Immature natural killer cell (primary cell): ENCODE results near the gene UAP1L1. TPM values are rescaled to one million over a fixed set of nuclear protein-coding genes. Genes with fewer than 3 reads are reported as not detected.
A peak's percentile ranks its signal among the peaks of the same experiment; 100 is the strongest.
"Not testable (repeated sequence)": the region's sequence is repeated elsewhere in the genome, so short reads cannot be mapped to it uniquely, and the experiment has no call there.

Experiments
- DNase-seq, 3 donors: peaks; one replicate each; pipeline ENCODE4 v3.0.0; 2022; ENCODE audit warnings: mixed read lengths in 1 of 3
- H3K27ac Mint-ChIP-seq, 6 donors: one replicate each; pipeline ENCODE4 v1.8.0; 2020; ENCODE audit warnings: mixed read lengths in 6 of 6, mild to moderate bottlenecking in 5 of 6, inconsistent platforms in 4 of 6, moderate library complexity in 3 of 6
- H3K27me3 Mint-ChIP-seq, 3 donors: one replicate each; pipeline ENCODE4 v1.8.0; 2020 to 2021; ENCODE audit warnings: low read depth in 3 of 3, mild to moderate bottlenecking in 3 of 3, mixed read lengths in 3 of 3, moderate library complexity in 3 of 3, inconsistent platforms in 1 of 3
- H3K36me3 Mint-ChIP-seq, 3 donors: one replicate each; pipeline ENCODE4 v1.8.0; 2020; ENCODE audit warnings: mixed read lengths in 3 of 3, inconsistent platforms in 2 of 3, mild to moderate bottlenecking in 2 of 3
- H3K4me1 Mint-ChIP-seq, 2 donors: one replicate each; pipeline ENCODE4 v1.8.0; 2020; ENCODE audit warnings: inconsistent platforms in 2 of 2, mild to moderate bottlenecking in 2 of 2, mixed read lengths in 2 of 2, moderate library complexity in 1 of 2
- H3K4me3 Mint-ChIP-seq, 5 donors: one replicate each; pipeline ENCODE4 v1.8.0; 2020; ENCODE audit warnings: mild to moderate bottlenecking in 5 of 5, mixed read lengths in 5 of 5, inconsistent platforms in 3 of 5, moderate library complexity in 3 of 5
- H3K9me3 Mint-ChIP-seq, 6 donors: one replicate each; pipeline ENCODE4 v1.8.0; 2020; ENCODE audit warnings: mild to moderate bottlenecking in 6 of 6, mixed read lengths in 6 of 6, inconsistent platforms in 4 of 6, moderate library complexity in 3 of 6
- polyA plus RNA-seq, 3 donors: library from polyadenylated mRNA; unstranded; fragments of 300-500 nt; fragmentation: Illumina TruSeq; gene quantifications; one replicate each; pipeline ENCODE4 v1.2.3, GENCODE V29; 2021

UAP1L1 gene
- polyA plus RNA-seq, 3 donors from 2014 or later = 1.3 to 1.4 (median 1.4) TPM

- no peak overlapping the region for H3K27ac Mint-ChIP-seq
- no peak for DNase-seq
- H3K4me1 Mint-ChIP-seq = no peaks in the 10 kb centered on the region
- no peaks in the 10 kb centered on the region for H3K36me3 Mint-ChIP-seq
- H3K4me3 Mint-ChIP-seq = no peak overlapping the region
- peaks cover 2 to 10% (median 4%) of the 10 kb centered on the region in 3 donors for H3K27me3 Mint-ChIP-seq
- H3K9me3 Mint-ChIP-seq = no peaks in the 10 kb centered on the region
Observed at GRCh38 chr9:137056739-137057415, 20.4 kb upstream of the UAP1L1 start.

GRCh38 chr9:137057545-137057944, 19.8 kb upstream of the UAP1L1 start:
- no peaks in the 10 kb centered on the region for H3K9me3 Mint-ChIP-seq
- no peak overlapping the region for H3K4me3 Mint-ChIP-seq
- H3K27me3 Mint-ChIP-seq = peaks cover 2 to 5% (median 2%) of the 10 kb centered on the region in 3 donors
- no peaks in the 10 kb centered on the region for H3K4me1 Mint-ChIP-seq
- H3K27ac Mint-ChIP-seq = no peak overlapping the region
- H3K36me3 Mint-ChIP-seq = no peaks in the 10 kb centered on the region
- no peak for DNase-seq

DNA sequence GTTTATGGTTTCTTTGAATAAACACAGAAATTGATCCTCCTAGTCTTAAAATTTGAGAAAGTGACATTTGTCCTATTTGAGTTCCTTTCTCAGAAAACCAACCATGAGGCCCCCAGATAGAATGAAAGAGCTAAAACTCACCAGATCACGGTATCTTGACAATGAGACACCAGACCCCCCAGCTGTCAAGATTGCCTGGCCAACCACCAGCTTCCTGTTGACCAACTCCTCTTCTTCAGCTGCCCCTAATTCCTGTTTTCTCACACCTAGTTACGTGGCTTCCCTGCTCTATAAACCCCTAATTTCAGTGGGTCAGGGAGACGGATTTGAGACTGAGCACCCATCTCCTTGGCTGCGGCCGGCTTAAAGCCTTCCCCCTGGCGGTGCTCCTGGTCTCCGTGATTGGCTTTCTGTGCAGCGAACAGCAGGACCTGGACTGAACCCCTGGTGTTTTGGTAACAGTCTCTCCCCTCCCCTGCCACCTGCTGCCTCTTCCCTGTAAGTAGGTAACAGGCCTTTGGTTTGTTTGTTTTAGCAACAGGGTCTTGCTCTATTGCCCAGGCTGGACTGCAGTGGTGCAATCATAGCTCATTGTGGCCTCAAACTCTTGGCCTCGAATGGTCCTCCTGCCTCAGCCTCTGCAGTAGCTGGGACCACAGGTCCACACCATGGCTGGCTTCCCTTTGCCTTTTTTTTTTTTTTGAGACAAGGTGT, 18.6 kb upstream of the UAP1L1 start:
- H3K4me1 Mint-ChIP-seq = no peaks in the 10 kb centered on the region
- no peaks in the 10 kb centered on the region for H3K9me3 Mint-ChIP-seq
- H3K36me3 Mint-ChIP-seq = no peaks in the 10 kb centered on the region
- no peak overlapping the region for H3K4me3 Mint-ChIP-seq
- no peak overlapping the region for H3K27ac Mint-ChIP-seq
- peaks cover 0 to 4% (median 2%) of the 10 kb centered on the region in 3 donors for H3K27me3 Mint-ChIP-seq
- no peak for DNase-seq

DNA sequence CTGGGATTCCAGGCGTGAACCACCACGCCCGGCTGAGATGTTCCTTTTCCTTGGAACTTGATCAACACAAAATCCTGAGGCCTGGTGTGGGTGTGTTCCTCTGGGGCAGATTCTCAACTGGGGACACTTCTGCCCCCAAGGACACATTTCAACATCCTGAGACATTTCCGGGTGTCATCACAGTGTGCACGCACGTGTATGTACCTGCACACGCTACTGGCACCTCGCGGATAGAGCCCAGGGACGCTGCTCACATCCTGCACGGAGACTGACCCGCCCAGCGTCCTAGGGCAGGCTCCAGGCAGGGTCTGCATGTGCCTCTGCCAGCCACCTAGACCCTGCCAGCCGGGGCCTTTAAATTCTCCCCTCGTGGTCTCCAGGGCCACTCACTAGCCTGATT, 14.9 kb upstream of the UAP1L1 start:
- no peak for DNase-seq
- H3K9me3 Mint-ChIP-seq = no peaks in the 10 kb centered on the region
- H3K4me1 Mint-ChIP-seq = no peaks in the 10 kb centered on the region
- no peak overlapping the region for H3K4me3 Mint-ChIP-seq
- H3K27me3 Mint-ChIP-seq = peaks cover 0 to 5% (median 2%) of the 10 kb centered on the region in 3 donors
- no peak overlapping the region for H3K27ac Mint-ChIP-seq
- no peaks in the 10 kb centered on the region for H3K36me3 Mint-ChIP-seq

- H3K27ac Mint-ChIP-seq, H3K27me3 Mint-ChIP-seq, H3K4me1 Mint-ChIP-seq, H3K36me3 Mint-ChIP-seq, H3K9me3 Mint-ChIP-seq, DNase-seq, H3K4me3 Mint-ChIP-seq: not testable (repeated sequence)
Observed at GRCh38 chr9:137062798-137063197, 14.5 kb upstream of the UAP1L1 start.

DNA sequence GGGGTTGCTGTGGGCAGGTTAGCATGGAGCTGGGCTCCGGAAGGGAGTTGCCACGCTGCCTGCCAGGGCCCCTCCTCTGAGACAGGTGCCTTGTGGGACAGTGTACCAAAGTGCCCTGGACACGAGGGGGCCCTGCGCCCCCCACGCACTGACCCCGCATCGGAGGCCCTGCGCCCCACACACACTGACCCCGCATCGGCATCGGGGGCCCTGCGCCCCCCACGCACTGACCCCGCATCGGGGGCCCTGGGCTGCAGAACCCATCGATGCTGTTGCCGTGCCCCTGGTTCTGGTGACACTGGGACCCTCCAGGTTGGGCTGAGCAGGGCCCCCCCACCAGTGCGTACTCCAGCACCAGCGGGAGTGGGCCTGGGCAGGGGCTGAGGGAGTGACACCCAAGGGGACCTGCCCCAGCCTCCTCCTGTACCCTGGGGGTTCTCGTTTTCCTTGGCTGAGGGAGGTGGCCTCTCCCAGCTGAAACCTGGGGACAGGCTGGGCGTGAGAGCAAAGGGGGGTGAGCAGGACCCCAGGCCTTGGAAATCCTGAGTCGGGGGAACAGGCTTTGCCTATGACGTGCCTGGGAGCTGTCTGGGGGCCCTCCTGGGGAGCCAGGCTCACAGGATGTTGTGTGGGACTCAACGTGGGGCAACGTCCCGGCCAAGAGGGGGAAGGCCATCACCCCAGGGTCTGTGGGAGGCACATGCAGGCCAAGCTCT, 13.8 kb upstream of the UAP1L1 start:
- DNase-seq = no peak
- no peaks in the 10 kb centered on the region for H3K9me3 Mint-ChIP-seq
- H3K27ac Mint-ChIP-seq = no peak overlapping the region
- peaks cover 4% of the 10 kb centered on the region in 2 donors for H3K4me1 Mint-ChIP-seq
- H3K36me3 Mint-ChIP-seq = no peaks in the 10 kb centered on the region
- H3K27me3 Mint-ChIP-seq = peaks cover 0 to 4% (median 2%) of the 10 kb centered on the region in 3 donors
- no peak overlapping the region for H3K4me3 Mint-ChIP-seq

- H3K36me3 Mint-ChIP-seq = no peaks in the 10 kb centered on the region
- H3K27ac Mint-ChIP-seq = no peak overlapping the region
- H3K27me3 Mint-ChIP-seq = peaks cover 0 to 4% (median 2%) of the 10 kb centered on the region in 3 donors
- peaks cover 4% of the 10 kb centered on the region in 2 donors for H3K4me1 Mint-ChIP-seq
- H3K9me3 Mint-ChIP-seq = no peaks in the 10 kb centered on the region
- H3K4me3 Mint-ChIP-seq = no peak overlapping the region
- peak; percentile 45 to 53 (median 47) for DNase-seq
Observed at GRCh38 chr9:137064027-137064879, 13.1 kb upstream of the UAP1L1 start.

DNA sequence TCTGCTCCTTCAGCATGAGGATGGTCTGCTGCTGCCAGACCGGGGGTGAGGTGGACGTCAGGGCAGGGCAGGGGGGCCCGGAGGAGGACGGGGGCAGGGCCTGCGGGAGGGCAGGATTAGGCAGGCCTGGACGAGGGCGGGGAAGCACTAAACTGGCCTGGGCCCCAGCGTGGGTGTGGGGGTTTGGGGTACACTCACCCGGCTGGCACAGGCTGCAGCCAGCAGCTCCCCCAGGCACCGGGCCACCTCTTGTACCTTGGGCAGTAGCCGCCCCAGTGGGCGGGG, 12.5 kb upstream of the UAP1L1 start:
- DNase-seq = no peak
- H3K36me3 Mint-ChIP-seq = no peaks in the 10 kb centered on the region
- H3K27ac Mint-ChIP-seq = no peak overlapping the region
- no peak overlapping the region for H3K4me3 Mint-ChIP-seq
- peaks cover 4% of the 10 kb centered on the region in 2 donors for H3K4me1 Mint-ChIP-seq
- H3K27me3 Mint-ChIP-seq = peaks cover 0 to 4% (median 2%) of the 10 kb centered on the region in 3 donors
- no peaks in the 10 kb centered on the region for H3K9me3 Mint-ChIP-seq

DNA sequence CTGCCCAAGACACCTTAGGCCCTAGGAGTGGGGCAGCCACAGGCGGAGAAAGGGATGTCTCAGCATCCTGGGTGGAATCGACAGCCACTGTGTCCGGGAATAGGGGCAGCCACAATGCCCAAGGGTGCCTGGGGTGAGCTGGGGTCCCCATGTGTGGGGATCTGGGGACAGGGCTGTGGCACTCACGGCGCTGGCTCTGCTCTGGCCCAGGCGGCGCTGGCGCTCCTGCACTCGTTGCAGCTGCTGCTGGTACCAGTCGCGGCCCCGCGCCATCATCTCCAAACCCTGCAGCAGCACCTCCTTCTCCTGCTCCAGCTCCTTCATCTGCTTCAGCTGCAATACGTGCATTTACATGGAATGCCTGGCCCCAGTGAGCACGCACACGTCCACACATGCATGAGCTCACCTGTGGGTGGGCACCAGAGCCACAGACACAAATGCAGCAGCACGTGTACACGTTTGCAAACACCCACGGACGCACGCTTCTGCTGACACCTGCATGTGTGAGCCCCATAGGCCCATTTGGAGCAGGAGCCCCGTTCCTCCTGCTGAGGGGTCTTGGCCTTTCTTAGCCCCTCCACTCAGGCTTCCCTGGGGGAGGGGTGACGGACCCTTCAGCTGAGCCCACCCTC, 11.9 kb upstream of the UAP1L1 start:
- H3K27ac Mint-ChIP-seq = no peak overlapping the region
- H3K4me1 Mint-ChIP-seq = peaks cover 4 to 5% of the 10 kb centered on the region in 2 donors
- DNase-seq = no peak
- H3K9me3 Mint-ChIP-seq = no peaks in the 10 kb centered on the region
- H3K27me3 Mint-ChIP-seq = peaks cover 1 to 5% (median 4%) of the 10 kb centered on the region in 3 donors
- no peak overlapping the region for H3K4me3 Mint-ChIP-seq
- H3K36me3 Mint-ChIP-seq = no peaks in the 10 kb centered on the region

- no peak for DNase-seq
- Mint-ChIP-seq H3K27me3 (peaks cover 5 to 10% (median 9%) of the 10 kb centered on the region in 3 donors), H3K9me3 (no peaks in the 10 kb centered on the region), H3K4me1 (peaks cover 9 to 13% of the 10 kb centered on the region in 2 donors), H3K4me3 (no peak overlapping the region), H3K27ac (no peak overlapping the region), H3K36me3 (no peaks in the 10 kb centered on the region)
Observed at GRCh38 chr9:137066096-137066861, 11.0 kb upstream of the UAP1L1 start.

DNA sequence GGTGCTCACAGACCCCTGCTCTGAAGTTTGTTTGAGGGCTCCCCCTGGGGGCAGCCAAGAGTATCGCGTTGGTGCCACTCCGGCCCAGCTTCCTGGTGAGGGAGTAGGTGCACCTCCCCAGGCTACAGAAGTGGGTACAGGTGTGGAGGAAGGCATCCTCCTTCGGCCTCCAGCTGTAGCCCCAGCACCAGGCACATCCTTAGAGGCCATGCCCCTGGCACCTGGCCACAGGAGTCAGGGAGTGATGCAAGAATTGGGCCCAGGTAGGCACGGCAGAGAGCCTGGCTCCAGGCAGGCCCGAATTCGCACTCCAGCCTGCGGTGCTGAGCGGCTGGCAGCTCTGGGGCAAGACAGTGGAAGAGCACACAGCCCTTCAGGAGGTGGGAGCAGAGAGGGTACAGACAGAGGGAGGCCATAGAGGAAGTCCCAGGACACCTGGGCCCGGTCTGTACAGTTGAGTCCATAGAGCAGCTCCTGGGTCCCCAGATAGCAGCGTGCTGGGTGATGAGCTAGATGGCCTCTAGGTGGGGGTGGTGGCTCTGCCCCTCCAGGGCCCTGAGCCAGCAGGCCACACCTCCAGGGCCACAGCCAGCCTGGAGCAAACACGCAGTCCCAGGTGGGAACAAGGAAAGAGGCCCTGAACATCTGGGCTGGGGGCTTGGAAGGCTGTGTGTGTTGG, 9.3 kb upstream of the UAP1L1 start:
- peak overlapping the region; percentile 27 to 39 (median 36) for H3K4me3 Mint-ChIP-seq
- peaks cover 5 to 10% (median 9%) of the 10 kb centered on the region in 3 donors for H3K27me3 Mint-ChIP-seq
- no peak overlapping the region for H3K27ac Mint-ChIP-seq
- no peaks in the 10 kb centered on the region for H3K36me3 Mint-ChIP-seq
- H3K4me1 Mint-ChIP-seq = peaks cover 11 to 15% of the 10 kb centered on the region in 2 donors
- H3K9me3 Mint-ChIP-seq = no peaks in the 10 kb centered on the region
- DNase-seq = peak; percentile 82 to 85 (median 83)
